ENCODE data around the gene MCF2L2. TPM values are rescaled to one million over a fixed set of nuclear protein-coding genes. Genes with fewer than 3 reads are reported as not detected.
A peak's percentile ranks its signal among the peaks of the same experiment; 100 is the strongest.

MCF2L2 gene
- total and polyA plus RNA-seq, 2 of the 13 experiments (the other 11 are each of a cell fraction or from before 2014, with no cell fraction given), result not detected

DNA sequence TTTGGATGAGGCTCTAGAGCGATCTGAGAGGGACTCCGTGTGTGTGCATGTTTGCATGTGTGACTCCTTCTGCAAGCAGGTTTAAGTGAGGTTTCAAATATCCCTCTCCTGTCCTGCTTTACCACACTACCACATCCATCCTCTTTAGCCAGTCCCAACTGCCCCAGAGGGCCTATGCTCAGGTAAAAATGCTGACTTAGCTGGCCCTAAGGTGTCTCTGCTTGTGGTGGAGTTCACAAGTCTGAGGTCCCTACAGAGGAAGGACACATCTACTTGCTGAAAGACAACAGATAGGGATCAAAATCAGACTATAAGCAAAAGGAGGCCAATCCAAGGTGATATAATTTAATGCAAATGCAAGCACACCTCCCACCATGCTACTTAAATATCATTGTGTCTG is 88.2 kb downstream of the MCF2L2 start:
- intact Hi-C loops (cut with micrococcal nuclease; ENCODE audit: unreplicated experiment) (no loop called here), in situ Hi-C loops (cut with HindIII; ENCODE audit: extremely low pct_ligation_motif_present, low pct_unique_long_range_greater_than_20kb) (no loop called here)
- peak; percentile 9 to 31; a peak in 1 of 4 replicates for TF ChIP-seq MAFK (conservative IDR thresholded peaks at IDR 0.05 in 1 of 2, IDR thresholded peaks at IDR 0.05 in 1 of 2; ENCODE audit: low read length in 2 of 2)
- TF ChIP-seq KLF12 (CRISPR knock-in tag; IDR thresholded peaks at IDR 0.05; ENCODE audit: borderline replicate concordance), result no peak
- no peak for TF ChIP-seq ZNF280B (CRISPR knock-in tag; IDR thresholded peaks at IDR 0.05; ENCODE audit: borderline replicate concordance)
- TF ChIP-seq, protein P1, sequence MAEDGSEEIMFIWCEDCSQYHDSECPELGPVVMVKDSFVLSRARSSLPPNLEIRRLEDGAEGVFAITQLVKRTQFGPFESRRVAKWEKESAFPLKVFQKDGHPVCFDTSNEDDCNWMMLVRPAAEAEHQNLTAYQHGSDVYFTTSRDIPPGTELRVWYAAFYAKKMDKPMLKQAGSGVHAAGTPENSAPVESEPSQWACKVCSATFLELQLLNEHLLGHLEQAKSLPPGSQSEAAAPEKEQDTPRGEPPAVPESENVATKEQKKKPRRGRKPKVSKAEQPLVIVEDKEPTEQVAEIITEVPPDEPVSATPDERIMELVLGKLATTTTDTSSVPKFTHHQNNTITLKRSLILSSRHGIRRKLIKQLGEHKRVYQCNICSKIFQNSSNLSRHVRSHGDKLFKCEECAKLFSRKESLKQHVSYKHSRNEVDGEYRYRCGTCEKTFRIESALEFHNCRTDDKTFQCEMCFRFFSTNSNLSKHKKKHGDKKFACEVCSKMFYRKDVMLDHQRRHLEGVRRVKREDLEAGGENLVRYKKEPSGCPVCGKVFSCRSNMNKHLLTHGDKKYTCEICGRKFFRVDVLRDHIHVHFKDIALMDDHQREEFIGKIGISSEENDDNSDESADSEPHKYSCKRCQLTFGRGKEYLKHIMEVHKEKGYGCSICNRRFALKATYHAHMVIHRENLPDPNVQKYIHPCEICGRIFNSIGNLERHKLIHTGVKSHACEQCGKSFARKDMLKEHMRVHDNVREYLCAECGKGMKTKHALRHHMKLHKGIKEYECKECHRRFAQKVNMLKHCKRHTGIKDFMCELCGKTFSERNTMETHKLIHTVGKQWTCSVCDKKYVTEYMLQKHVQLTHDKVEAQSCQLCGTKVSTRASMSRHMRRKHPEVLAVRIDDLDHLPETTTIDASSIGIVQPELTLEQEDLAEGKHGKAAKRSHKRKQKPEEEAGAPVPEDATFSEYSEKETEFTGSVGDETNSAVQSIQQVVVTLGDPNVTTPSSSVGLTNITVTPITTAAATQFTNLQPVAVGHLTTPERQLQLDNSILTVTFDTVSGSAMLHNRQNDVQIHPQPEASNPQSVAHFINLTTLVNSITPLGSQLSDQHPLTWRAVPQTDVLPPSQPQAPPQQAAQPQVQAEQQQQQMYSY (CRISPR knock-in tag; IDR thresholded peaks at IDR 0.05), result no peak
- CTCF ChIA-PET (ENCODE audit: low intra/inter-chr PET ratio, low total read pairs), result no interaction called here
- no peak overlapping the region for H3K4me2 ChIP-seq (ENCODE audit: low read depth, low read length)
- no peak overlapping the region for H3K9ac ChIP-seq (ENCODE audit: insufficient read depth, low read depth, low read length)
- no peak overlapping the region for H3K4me3 ChIP-seq (replicated peaks in 1 of 3; ENCODE audit: insufficient read depth in 1 of 3, low read depth in 2 of 3, low read length in 3 of 3)
- no peaks in the 10 kb centered on the region for H3K9me3 ChIP-seq (ENCODE audit: low read length)
- no peak overlapping the region for H2AFZ ChIP-seq (ENCODE audit: low read length)
- POLR2A ChIA-PET, result no interaction called here
- H3K27ac ChIP-seq (ENCODE audit: extremely low read length, insufficient read depth, low read length), result no peak overlapping the region
- WGBS (ENCODE audit: low lambda C conversion rate), result 6% methylated on average over 2 of the region's 2 CpGs
- H3K27me3 ChIP-seq (ENCODE audit: control insufficient read depth in 1 of 2, insufficient read depth in 2 of 2, low read length in 2 of 2), result peaks cover 0 to 3% of the 10 kb centered on the region in 2 experiments; a peak in 1 of 5 replicates
- H3K4me1 ChIP-seq (ENCODE audit: insufficient read depth, low read length), result no peaks in the 10 kb centered on the region
- no peak for FAIRE-seq
- no TSS peak for BruUV-seq (replicated peaks)
- ATAC-seq, result no peak
- no peak for DNase-seq (ENCODE audit: low spot score)
- no peaks in the 10 kb centered on the region for H3K36me3 ChIP-seq (replicated peaks in 1 of 2; ENCODE audit: control insufficient read depth in 1 of 2, insufficient read depth in 2 of 2, low read length in 2 of 2)
- no peaks in the 10 kb centered on the region for H4K20me1 ChIP-seq (ENCODE audit: insufficient read depth, low read length)
- H3K79me2 ChIP-seq (ENCODE audit: insufficient read depth, low read length), result no peaks in the 10 kb centered on the region

All from HepG2 (cell line).